PFSK-1 (cell line): Measurements from ENCODE around the gene CPN1.

Experiments used
- POLR2AphosphoS5 ChIP-seq: IDR thresholded peaks from 2 replicates; pipeline ENCODE4 v1.6.1; 2012; ENCODE audit warnings: low read depth, mild to moderate bottlenecking, control low read depth, low read length, moderate library complexity
- SIN3A ChIP-seq: IDR thresholded peaks from 2 replicates; pipeline ENCODE4 v1.6.1; 2012; ENCODE audit warnings: mild to moderate bottlenecking, low read length, moderate library complexity, borderline replicate concordance; ENCODE audit not compliant: insufficient read depth

- TF ChIP-seq SIN3A (no peak), POLR2AphosphoS5 (no peak)
These were observed 73.5 kb downstream of the CPN1 start for GRCh38 chr10:100008142-100008522.
